GM18519 (cell line): ENCODE measurements around the gene PRDM16.

Source experiments
- ATAC-seq: cut with Tn5 transposase; IDR thresholded peaks from one replicate; pipeline ENCODE4 v1.9.1; 2021; ENCODE audit warnings: mild to moderate bottlenecking, moderate library complexity; ENCODE audit not compliant: unreplicated experiment, low FRiP score

The PRDM16 gene

GRCh38 chr1:3067671-3068563, 1.1 kb upstream of the PRDM16 start:
- ATAC-seq = no peak

GRCh38 chr1:3069491-3070308, 697 bp downstream of the PRDM16 start:
- no peak for ATAC-seq

- no peak for ATAC-seq
Observed at GRCh38 chr1:3070309-3070643, 1.3 kb downstream of the PRDM16 start.

- ATAC-seq = no peak
Observed at GRCh38 chr1:3070644-3071564, 1.9 kb downstream of the PRDM16 start.

- no peak for ATAC-seq
Observed at GRCh38 chr1:3071565-3072390, 2.8 kb downstream of the PRDM16 start.

- no peak for ATAC-seq
Observed at GRCh38 chr1:3072391-3073185, 3.6 kb downstream of the PRDM16 start.

GRCh38 chr1:3073186-3073488, 4.1 kb downstream of the PRDM16 start:
- no peak for ATAC-seq

GRCh38 chr1:3073489-3074296, 4.7 kb downstream of the PRDM16 start:
- ATAC-seq = no peak

- ATAC-seq = no peak
Observed at GRCh38 chr1:3074297-3074741, 5.3 kb downstream of the PRDM16 start.

GRCh38 chr1:3074800-3075199, 5.8 kb downstream of the PRDM16 start:
- no peak for ATAC-seq

GRCh38 chr1:3075666-3076362, 6.8 kb downstream of the PRDM16 start:
- ATAC-seq = no peak

- no peak for ATAC-seq
Observed at GRCh38 chr1:3076363-3076740, 7.3 kb downstream of the PRDM16 start.

- ATAC-seq = no peak
Observed at GRCh38 chr1:3077081-3077480, 8.1 kb downstream of the PRDM16 start.

GRCh38 chr1:3077561-3077960, 8.6 kb downstream of the PRDM16 start:
- no peak for ATAC-seq

- ATAC-seq = no peak
Observed at GRCh38 chr1:3078430-3078861, 9.4 kb downstream of the PRDM16 start.

- ATAC-seq = no peak
Observed at GRCh38 chr1:3078871-3079270, 9.9 kb downstream of the PRDM16 start.

- ATAC-seq = no peak
Observed at GRCh38 chr1:3079381-3080052, 10.5 kb downstream of the PRDM16 start.
